Subcutaneous adipose tissue (tissue), 4 donors: ENCODE measurements around the gene TAP2. TPM values are rescaled to one million over a fixed set of nuclear protein-coding genes. Genes with fewer than 3 reads are reported as not detected.

Experiments
- CTCF ChIP-seq: fragments of 450-650 bp; IDR thresholded peaks from one replicate; pipeline ENCODE4 v1.5.1; 2016; ENCODE audit warnings: low read depth, mild to moderate bottlenecking, control low read depth, antibody characterized with exemption, moderate library complexity
- total RNA-seq, 4 donors: library from RNA; depleted of rRNA; stranded (reverse); fragments of >200 nt; gene quantifications; one replicate each; pipeline ENCODE4 v1.1.0, GENCODE V29; 2016

The TAP2 gene
- total RNA-seq, 4 donors from 2014 or later, result 8.4 to 35.8 (median 9.6) TPM

DNA sequence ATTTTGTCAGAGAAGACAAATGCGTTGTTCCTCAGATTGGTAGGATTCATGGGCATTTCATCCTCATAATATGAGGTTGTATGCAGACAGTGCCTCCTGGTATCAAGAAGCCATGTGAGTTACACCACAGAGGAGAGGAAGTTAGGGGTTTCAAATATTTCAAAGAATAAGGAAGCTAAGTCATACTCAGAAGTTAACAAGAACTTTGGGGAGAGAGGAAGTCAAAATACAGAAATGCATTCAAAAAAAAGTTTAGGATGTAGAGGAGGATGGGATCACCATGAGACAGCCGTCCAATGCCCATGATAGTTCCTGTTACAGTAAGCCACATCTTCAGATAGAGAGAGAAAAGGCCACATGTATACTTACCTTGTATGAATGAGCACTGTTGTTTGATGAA lies 44.0 kb downstream of the TAP2 start:
- TF ChIP-seq CTCF, result no peak

- no peak for TF ChIP-seq CTCF
Measured at GRCh38 chr6:32792901-32793435, 45.6 kb downstream of the TAP2 start.

DNA sequence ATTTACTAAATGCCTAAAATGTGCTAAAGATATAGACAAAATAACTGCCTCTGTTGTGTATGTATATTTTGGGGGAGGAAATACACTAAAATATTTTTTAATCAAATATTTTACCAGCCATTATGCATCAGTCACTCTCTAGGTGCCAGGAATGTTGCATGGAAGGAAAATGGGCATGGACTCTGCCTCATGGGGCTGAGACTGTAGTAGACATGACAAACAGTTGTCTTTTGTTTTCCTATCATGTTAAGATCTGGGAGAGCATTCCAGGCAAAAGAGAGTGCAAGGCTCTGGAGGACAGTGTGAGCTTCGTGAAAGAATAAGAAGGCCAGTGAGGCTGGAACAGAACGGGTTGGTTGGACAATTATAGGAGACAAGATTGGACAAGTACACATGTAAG lies 48.2 kb downstream of the TAP2 start:
- no peak for TF ChIP-seq CTCF

Other genes starting within 250 kb of the TAP2 start
- 100 to 1,000 TPM in 1 of 4 donors, 10 to 100 TPM in 3; 51.1 to 143 (median 85.6) TPM for gene HLA-DRB1, start 248.9 kb downstream of the TAP2 start, total RNA-seq
- gene HLA-DQA1, start 201.3 kb downstream of the TAP2 start, total RNA-seq, result 10 to 100 TPM in 2 of 4 donors, 1 to 10 TPM in 2; 6.6 to 18.5 (median 11.4) TPM
- 10 to 100 TPM in 2 of 4 donors, 1 to 10 TPM in 2; 2.8 to 15.8 (median 7.5) TPM for gene HLA-DQB1, start 172.1 kb downstream of the TAP2 start, total RNA-seq
- 1 to 10 TPM in 2 of 4 donors, under 1 TPM in 1, not detected in 1; 0.65 to 4.6 (median 1.7) TPM for gene HLA-DQA2, start 97.3 kb downstream of the TAP2 start, total RNA-seq
- gene HLA-DQB2, start 75.2 kb downstream of the TAP2 start, total RNA-seq, result 1 to 10 TPM in 3 of 4 donors, not detected in 1; 1.1 to 4.3 (median 3.4) TPM
- under 1 TPM in 1 of 4 donors, not detected in 3; 0.34 TPM for gene HLA-DOB, start 21.7 kb downstream of the TAP2 start, total RNA-seq
- 10 to 100 TPM; 20.5 to 61.4 (median 49.0) TPM for gene PSMB8, start 5.3 kb upstream of the TAP2 start, total RNA-seq
- 10 to 100 TPM; 18.3 to 76.9 (median 32.4) TPM for gene TAP1, start 15.0 kb upstream of the TAP2 start, total RNA-seq
- 10 to 100 TPM; 21.6 to 49.9 (median 30.7) TPM for gene PSMB9, start 15.5 kb upstream of the TAP2 start, total RNA-seq
- 100 to 1,000 TPM in 1 of 4 donors, 10 to 100 TPM in 3; 27.7 to 199 (median 36.4) TPM for gene HLA-DMB, start 102.3 kb upstream of the TAP2 start, total RNA-seq
- gene HLA-DMA, start 114.4 kb upstream of the TAP2 start, total RNA-seq, result 100 to 1,000 TPM in 1 of 4 donors, 10 to 100 TPM in 3; 44.7 to 124 (median 69.7) TPM
- gene BRD2, start 129.9 kb upstream of the TAP2 start, total RNA-seq, result 100 to 1,000 TPM in 2 of 4 donors, 10 to 100 TPM in 2; 83.0 to 154 (median 96.1) TPM
- gene HLA-DOA, start 170.9 kb upstream of the TAP2 start, total RNA-seq, result 10 to 100 TPM in 1 of 4 donors, 1 to 10 TPM in 3; 2.1 to 10.9 (median 6.1) TPM
- 100 to 1,000 TPM in 3 of 4 donors, 10 to 100 TPM in 1; 38.2 to 354 (median 131) TPM for gene HLA-DPA1, start 234.9 kb upstream of the TAP2 start, total RNA-seq
- 100 to 1,000 TPM in 1 of 4 donors, 10 to 100 TPM in 3; 43.9 to 256 (median 83.0) TPM for gene HLA-DPB1, start 237.3 kb upstream of the TAP2 start, total RNA-seq